Osteoblast (primary cell): ENCODE results near the gene KIF4A. TPM values are rescaled to one million over a fixed set of nuclear protein-coding genes. Genes with fewer than 3 reads are reported as not detected.
A peak's percentile ranks its signal among the peaks of the same experiment; 100 is the strongest.

Experiments used
- DNase-seq: peaks from one replicate; pipeline ENCODE4 v3.0.0; 2011; ENCODE audit warnings: low spot score, mixed read lengths; ENCODE audit not compliant: insufficient read length; ENCODE audit errors: missing footprints
- H2AFZ ChIP-seq: 2 replicates; pipeline ENCODE4 v1.6.0; 2011; ENCODE audit warnings: mild to moderate bottlenecking, low read length
- H3K27ac ChIP-seq: 2 replicates; pipeline ENCODE4 v1.5.1; 2011; ENCODE audit warnings: mild to moderate bottlenecking, low read depth, low read length, moderate library complexity
- H3K27me3 ChIP-seq: 2 replicates; pipeline ENCODE4 v1.6.0; 2012; ENCODE audit warnings: mild to moderate bottlenecking, control low read depth, inconsistent platforms, low read length, moderate library complexity; ENCODE audit not compliant: insufficient read depth
- H3K36me3 ChIP-seq: 2 replicates; pipeline ENCODE4 v1.5.1; 2011; ENCODE audit warnings: mild to moderate bottlenecking, low read length, control low read depth, moderate library complexity; ENCODE audit not compliant: insufficient read depth
- H3K4me1 ChIP-seq: 2 replicates; pipeline ENCODE4 v1.5.1; 2011; ENCODE audit warnings: mild to moderate bottlenecking, low read length, control low read depth, moderate library complexity; ENCODE audit not compliant: insufficient read depth
- H3K4me2 ChIP-seq: 2 replicates; pipeline ENCODE4 v1.6.0; 2011; ENCODE audit warnings: mild to moderate bottlenecking, low read length; ENCODE audit not compliant: insufficient read depth
- H3K4me3 ChIP-seq: fragments of 200-600 bp; sonication (generic); 3 replicates; pipeline ENCODE4 v1.5.1; 2012; ENCODE audit warnings: mild to moderate bottlenecking, low read length, inconsistent platforms; ENCODE audit not compliant: insufficient read depth
- H3K79me2 ChIP-seq: 2 replicates; pipeline ENCODE4 v1.6.0; 2012; ENCODE audit warnings: mild to moderate bottlenecking, low read length, control low read depth, inconsistent platforms; ENCODE audit not compliant: insufficient read depth
- H3K9me3 ChIP-seq: 2 replicates; pipeline ENCODE4 v1.5.1; 2011; ENCODE audit warnings: low read depth, low read length, control low read depth
- H4K20me1 ChIP-seq: 2 replicates; pipeline ENCODE4 v1.6.0; 2012; ENCODE audit warnings: mild to moderate bottlenecking, low read length, control low read depth; ENCODE audit not compliant: insufficient read depth
- CTCF ChIP-seq: IDR thresholded peaks from 2 replicates; pipeline ENCODE4 v1.5.1; 2011; ENCODE audit warnings: mild to moderate bottlenecking, low read depth, low read length, moderate library complexity; ENCODE audit errors: extremely low read depth
- total RNA-seq: library from RNA; depleted of rRNA; stranded (reverse); fragments of >200 nt; gene quantifications from 2 replicates; pipeline ENCODE4 v1.2.3, GENCODE V29; 2012

KIF4A gene
- total RNA-seq, 1 donor = 2.2 TPM

- TF ChIP-seq CTCF = no peak
- Histone ChIP-seq H3K4me1 (peaks cover 15% of the 10 kb centered on the region), H2AFZ (no peak overlapping the region), H3K27me3 (peaks cover 14% of the 10 kb centered on the region), H3K27ac (no peak overlapping the region), H4K20me1 (no peaks in the 10 kb centered on the region), H3K4me3 (no peak overlapping the region), H3K9me3 (no peaks in the 10 kb centered on the region), H3K4me2 (no peak overlapping the region), H3K79me2 (no peaks in the 10 kb centered on the region), H3K36me3 (no peaks in the 10 kb centered on the region)
- DNase-seq = no peak
Observed at GRCh38 chrX:70437921-70438665, 148.2 kb downstream of the KIF4A start.

- Histone ChIP-seq H3K27ac (no peak overlapping the region), H2AFZ (no peak overlapping the region), H4K20me1 (no peaks in the 10 kb centered on the region), H3K27me3 (peaks cover 21% of the 10 kb centered on the region), H3K4me1 (peaks cover 13% of the 10 kb centered on the region), H3K4me2 (no peak overlapping the region), H3K9me3 (no peaks in the 10 kb centered on the region), H3K4me3 (no peak overlapping the region), H3K36me3 (no peaks in the 10 kb centered on the region), H3K79me2 (no peaks in the 10 kb centered on the region)
- peak; percentile 82 for DNase-seq
- TF ChIP-seq CTCF = no peak
Observed at GRCh38 chrX:70439016-70439415, 149.1 kb downstream of the KIF4A start.

GRCh38 chrX:70442224-70442623, 152.3 kb downstream of the KIF4A start:
- Histone ChIP-seq H3K27me3 (peaks cover 44% of the 10 kb centered on the region), H3K4me1 (peaks cover 7% of the 10 kb centered on the region), H3K9me3 (no peaks in the 10 kb centered on the region), H3K79me2 (no peaks in the 10 kb centered on the region), H3K4me2 (no peak overlapping the region), H3K36me3 (no peaks in the 10 kb centered on the region), H4K20me1 (no peaks in the 10 kb centered on the region), H3K27ac (no peak overlapping the region), H3K4me3 (no peak overlapping the region), H2AFZ (no peak overlapping the region)
- no peak for DNase-seq
- TF ChIP-seq CTCF = no peak

- Histone ChIP-seq H3K79me2 (no peaks in the 10 kb centered on the region), H4K20me1 (no peaks in the 10 kb centered on the region), H3K4me1 (no peaks in the 10 kb centered on the region), H3K4me2 (peak within 1 kb of the TSS; percentile 28), H3K4me3 (no peak within 1 kb of the TSS), H3K9me3 (no peaks in the 10 kb centered on the region), H3K27me3 (peaks cover 44% of the 10 kb centered on the region), H3K27ac (no peak within 1 kb of the TSS), H3K36me3 (no peaks in the 10 kb centered on the region), H2AFZ (no peak within 1 kb of the TSS)
- peak; percentile 92 for DNase-seq
- TF ChIP-seq CTCF = no peak
Observed at GRCh38 chrX:70444326-70444945, 154.5 kb downstream of the KIF4A start, which contains the start of gene DLG3. Gene DLG3, plus strand, starts transcription at chrX:70444835. Its CDS starts 367 bp downstream, at chrX:70445202.
